Endothelial cell of umbilical vein (primary cell): ENCODE measurements around the gene AIMP1. TPM values are rescaled to one million over a fixed set of nuclear protein-coding genes. Genes with fewer than 3 reads are reported as not detected.

ENCODE experiments used
- BruUV-seq: library from RNA; stranded (reverse); fragments of 400-500 nt; replicated peaks from 2 replicates; lab custom pipeline; 2021; lab: Mats Ljungman, UMichigan
- CTCF ChIA-PET: fragments of 300-600, 350-600 bp; sonication (Branson Sonifier 250); formaldehyde crosslinking; loops from one replicate; lab custom pipeline; 2021; ENCODE audit warnings: antibody characterized with exemption, inconsistent platforms; lab: Charles Lee
- POLR2A ChIA-PET: fragments of 300-600, 350-600 bp; sonication (Branson Sonifier 250); formaldehyde crosslinking; loops from one replicate; lab custom pipeline; 2021; ENCODE audit warnings: antibody characterized with exemption, inconsistent platforms; lab: Charles Lee
- DNase-seq: peaks from one replicate; pipeline ENCODE4 v3.0.0-alpha.2; 2011; ENCODE audit warnings: low read depth, low spot score
- FAIRE-seq: peaks from 2 replicates; lab custom pipeline; 2011; peaks lifted over from hg19 to GRCh38; lab: Jason Lieb, UNC
- H2AFZ ChIP-seq: 2 replicates; pipeline ENCODE4 v1.6.0; 2012; ENCODE audit warnings: low read depth, low read length, control low read depth, inconsistent platforms
- H3K27ac ChIP-seq: 2 replicates; pipeline ENCODE4 v1.5.1; 2011; ENCODE audit warnings: low read depth, mild to moderate bottlenecking, control low read depth, low read length, moderate library complexity; ENCODE audit not compliant: insufficient read depth
- H3K27me3 ChIP-seq, 2 experiments: 2 replicates each; pipeline versions ENCODE4 v1.6.0 to v1.6.1; 2011; ENCODE audit warnings: low read length in 2 of 2, mixed read lengths in 1 of 2; ENCODE audit not compliant: control insufficient read depth in 2 of 2, insufficient read depth in 2 of 2
- H3K36me3 ChIP-seq, 2 experiments: 2 replicates in 1 of 2; 3 replicates in 1 of 2; pipeline ENCODE4 v1.5.1; 2011; ENCODE audit warnings: low read length in 2 of 2, mild to moderate bottlenecking in 1 of 2, moderate library complexity in 1 of 2; ENCODE audit not compliant: control insufficient read depth in 2 of 2, insufficient read depth in 2 of 2; ENCODE audit errors: extremely low read depth in 1 of 2
- H3K4me1 ChIP-seq: 3 replicates; pipeline ENCODE4 v1.5.1; 2011; ENCODE audit warnings: mild to moderate bottlenecking, low read length; ENCODE audit not compliant: control insufficient read depth, insufficient read depth; ENCODE audit errors: extremely low read depth
- H3K4me2 ChIP-seq: 2 replicates; pipeline ENCODE4 v1.6.1; 2011; ENCODE audit warnings: low read length, control low read depth, mixed read lengths; ENCODE audit not compliant: insufficient read depth
- H3K4me3 ChIP-seq, 3 experiments: fragments of 200-600 bp in 1 of 3; sonication (generic), shearing (Covaris generic) in 1 of 3; replicated peaks in 1 of 3; 2 replicates each; pipeline ENCODE4 v1.5.1; 2011 to 2016; ENCODE audit warnings: control low read depth in 3 of 3, low read length in 3 of 3, mild to moderate bottlenecking in 2 of 3, inconsistent platforms in 1 of 3, low read depth in 1 of 3, moderate library complexity in 1 of 3; ENCODE audit not compliant: insufficient read depth in 1 of 3
- H3K79me2 ChIP-seq: 2 replicates; pipeline ENCODE4 v1.6.0; 2012; ENCODE audit warnings: low read length, inconsistent platforms; ENCODE audit not compliant: control insufficient read depth, insufficient read depth
- H3K9ac ChIP-seq: replicated peaks from 2 replicates; pipeline ENCODE3; 2011; ENCODE audit warnings: low read length, control low read depth; ENCODE audit not compliant: insufficient read depth; ENCODE audit errors: extremely low read depth
- H3K9me1 ChIP-seq: replicated peaks from 3 replicates; pipeline ENCODE4 v1.6.0; 2011; ENCODE audit warnings: mild to moderate bottlenecking, low read length; ENCODE audit not compliant: control insufficient read depth, insufficient read depth; ENCODE audit errors: extremely low read depth
- H3K9me3 ChIP-seq: replicated peaks from 2 replicates; pipeline ENCODE4 v1.5.1; 2012; ENCODE audit warnings: low read length, inconsistent platforms; ENCODE audit not compliant: control insufficient read depth, insufficient read depth
- H4K20me1 ChIP-seq: replicated peaks from 2 replicates; pipeline ENCODE3; 2011; ENCODE audit warnings: mild to moderate bottlenecking, low read length; ENCODE audit not compliant: control insufficient read depth, insufficient read depth; ENCODE audit errors: extremely low read depth
- EZH2 ChIP-seq: IDR thresholded peaks from 2 replicates; pipeline ENCODE4 v1.6.1; 2012; ENCODE audit warnings: borderline replicate concordance, low read depth, mild to moderate bottlenecking, moderate library complexity, low read length, inconsistent platforms; ENCODE audit not compliant: severe bottlenecking
- FOS ChIP-seq: IDR thresholded peaks from 2 replicates; pipeline ENCODE4 v1.6.1; 2011; ENCODE audit warnings: mild to moderate bottlenecking, low read length, moderate library complexity, borderline replicate concordance; ENCODE audit not compliant: insufficient read depth
- JUN ChIP-seq: IDR thresholded peaks from 2 replicates; pipeline ENCODE4 v1.6.1; 2011; ENCODE audit warnings: borderline replicate concordance, low read depth; ENCODE audit not compliant: insufficient read length, insufficient read depth
- dilution Hi-C: fragments of 300-500 bp; cut with MboI; formaldehyde crosslinking; loops from one replicate; pipeline ENCODE4 v1.15.0; 2019; ENCODE audit warnings: low sequenced_read_pairs; ENCODE audit not compliant: extremely low pct_ligation_motif_present
- intact Hi-C: fragments of 100-400 bp; cut with micrococcal nuclease; formaldehyde crosslinking; loops from one replicate; pipeline ENCODE4 v1.10.0; 2022
- polyA plus RNA-seq, 4 experiments: library from polyadenylated mRNA; depleted of rRNA in 3 of 4; stranded (reverse) in 3 of 4; unstranded in 1 of 4; fragments of >200 nt; gene quantifications; 2 replicates each; pipeline versions ENCODE4 v1.2.1 to v1.2.3, GENCODE V29; 2011 to 2012; ENCODE audit warnings: missing spikeins in 1 of 4
- total RNA-seq: library from RNA; stranded (reverse); gene quantifications from 2 replicates; pipeline ENCODE4 v1.2.3, GENCODE V29; 2021
- TF ChIP-seq, protein P1 (sequence below), 2 donors: IDR thresholded peaks; 1 replicate in 1 of 2; 2 replicates in 1 of 2; pipeline ENCODE4 v1.5.1; 2011; ENCODE audit warnings: low read length in 2 of 2, mild to moderate bottlenecking in 2 of 2, moderate library complexity in 2 of 2, control low read depth in 1 of 2, inconsistent platforms in 1 of 2, low read depth in 1 of 2; ENCODE audit not compliant: insufficient read depth in 1 of 2; ENCODE audit errors: extremely low read depth in 1 of 2

AIMP1 gene
- total and polyA plus RNA-seq, 2 donors (not counting 3 experiments of a cell fraction or from before 2014, with no cell fraction given), result 6.4 to 42.4 TPM

DNA sequence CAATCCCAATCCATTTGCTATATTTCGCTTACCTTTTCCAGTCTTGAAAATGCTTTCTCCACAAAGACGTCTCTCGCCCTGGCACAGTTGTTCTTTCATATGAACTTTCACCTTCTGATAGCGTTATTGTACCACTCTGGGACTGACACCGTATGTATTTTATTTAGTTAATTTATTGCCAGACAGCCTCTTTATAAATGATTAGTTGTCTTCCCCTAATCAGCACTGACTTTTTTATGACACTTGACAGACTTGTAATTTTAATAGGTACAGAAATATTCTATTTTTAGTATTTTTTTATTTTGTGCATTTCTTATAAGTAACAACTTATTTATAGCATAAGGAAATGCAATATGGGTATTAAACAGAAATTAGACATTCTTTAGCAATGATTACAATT, 52.3 kb downstream of the AIMP1 start, which contains the start of gene GIMD1:
TSS of gene GIMD1 (minus strand) at position 101 of the 400 bp plus-strand sequence. CDS start 1,343 bp downstream, outside the sequence.
- no peak within 1 kb of the TSS for H3K27ac ChIP-seq
- no peak within 1 kb of the TSS for H2AFZ ChIP-seq
- peaks cover 0 to 2% of the 10 kb centered on the region in 2 experiments for H3K27me3 ChIP-seq
- intact Hi-C loops, result loop anchor here (1.0 to 5.0 kb wide), 10 partner anchors 40 to 814 kb away; no protein-coding TSS in a partner anchor
- H3K9me3 ChIP-seq, result no peaks in the 10 kb centered on the region
- TF ChIP-seq JUN, result no peak
- no peak for TF ChIP-seq FOS
- TF ChIP-seq, protein P1, sequence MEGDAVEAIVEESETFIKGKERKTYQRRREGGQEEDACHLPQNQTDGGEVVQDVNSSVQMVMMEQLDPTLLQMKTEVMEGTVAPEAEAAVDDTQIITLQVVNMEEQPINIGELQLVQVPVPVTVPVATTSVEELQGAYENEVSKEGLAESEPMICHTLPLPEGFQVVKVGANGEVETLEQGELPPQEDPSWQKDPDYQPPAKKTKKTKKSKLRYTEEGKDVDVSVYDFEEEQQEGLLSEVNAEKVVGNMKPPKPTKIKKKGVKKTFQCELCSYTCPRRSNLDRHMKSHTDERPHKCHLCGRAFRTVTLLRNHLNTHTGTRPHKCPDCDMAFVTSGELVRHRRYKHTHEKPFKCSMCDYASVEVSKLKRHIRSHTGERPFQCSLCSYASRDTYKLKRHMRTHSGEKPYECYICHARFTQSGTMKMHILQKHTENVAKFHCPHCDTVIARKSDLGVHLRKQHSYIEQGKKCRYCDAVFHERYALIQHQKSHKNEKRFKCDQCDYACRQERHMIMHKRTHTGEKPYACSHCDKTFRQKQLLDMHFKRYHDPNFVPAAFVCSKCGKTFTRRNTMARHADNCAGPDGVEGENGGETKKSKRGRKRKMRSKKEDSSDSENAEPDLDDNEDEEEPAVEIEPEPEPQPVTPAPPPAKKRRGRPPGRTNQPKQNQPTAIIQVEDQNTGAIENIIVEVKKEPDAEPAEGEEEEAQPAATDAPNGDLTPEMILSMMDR (IDR thresholded peaks at IDR 0.05; ENCODE audit: extremely low read depth in 1 of 2, insufficient read depth in 1 of 2, low read depth in 1 of 2, low read length in 2 of 2), result no peak
- TF ChIP-seq EZH2, result no peak
- no peaks in the 10 kb centered on the region for H3K79me2 ChIP-seq
- FAIRE-seq, result no peak
- H3K36me3 ChIP-seq, result no peaks in the 10 kb centered on the region
- H3K4me1 ChIP-seq, result peaks cover 19% of the 10 kb centered on the region
- no peaks in the 10 kb centered on the region for H4K20me1 ChIP-seq
- dilution Hi-C loops, result no loop called here
- H3K9me1 ChIP-seq, result no peaks in the 10 kb centered on the region
- no TSS peak for BruUV-seq
- H3K4me3 ChIP-seq, result no peak within 1 kb of the TSS
- DNase-seq, result no peak
- no peak within 1 kb of the TSS for H3K9ac ChIP-seq
- POLR2A ChIA-PET, result no interaction called here
- H3K4me2 ChIP-seq, result peak within 1 kb of the TSS; percentile 35
- CTCF ChIA-PET, result interaction anchor here (1.0 to 4.3 kb wide), 17 partner anchors 14 to 815 kb away, joined by 3 to 89 read pairs (median 8); no protein-coding TSS in a partner anchor
